Aorta (tissue), 5 donors: Measurements from ENCODE around the gene ARRDC4. TPM values are rescaled to one million over a fixed set of nuclear protein-coding genes. Genes with fewer than 3 reads are reported as not detected.

ENCODE experiments used
- ATAC-seq: fragments of 200-7000 bp; cut with Tn5 transposase; one replicate; pipeline ENCODE4 v1.9.1; 2022; ENCODE audit warnings: moderate library complexity; ENCODE audit not compliant: low FRiP score
- DNase-seq, 2 donors: peaks; one replicate each; pipeline ENCODE4 v3.0.0-alpha.2; 2020
- H3K27ac ChIP-seq, 2 donors: one replicate each; pipeline ENCODE4 v1.5.1; 2013; ENCODE audit warnings: low read length in 2 of 2, mild to moderate bottlenecking in 2 of 2, moderate library complexity in 2 of 2, control low read depth in 1 of 2, inconsistent platforms in 1 of 2, low read depth in 1 of 2
- H3K27me3 ChIP-seq, 2 donors: one replicate each; pipeline ENCODE4 v1.6.1; 2013; ENCODE audit warnings: control low read depth in 1 of 2, low read length in 1 of 2, mild to moderate bottlenecking in 1 of 2, moderate library complexity in 1 of 2; ENCODE audit not compliant: insufficient read depth in 2 of 2, control insufficient read depth in 1 of 2
- H3K36me3 ChIP-seq, 2 donors: one replicate each; pipeline ENCODE4 v1.6.1; 2013; ENCODE audit warnings: control low read depth in 1 of 2, low read length in 1 of 2, mild to moderate bottlenecking in 1 of 2; ENCODE audit not compliant: insufficient read depth in 2 of 2, control insufficient read depth in 1 of 2
- H3K4me1 ChIP-seq, 2 donors: one replicate each; pipeline ENCODE4 v1.6.1; 2013; ENCODE audit warnings: low read length in 2 of 2, control low read depth in 1 of 2, mild to moderate bottlenecking in 1 of 2, moderate library complexity in 1 of 2; ENCODE audit not compliant: insufficient read depth in 2 of 2, control insufficient read depth in 1 of 2
- H3K4me3 ChIP-seq, 2 donors: one replicate each; pipeline ENCODE4 v1.5.1; 2013; ENCODE audit warnings: low read length in 2 of 2, control low read depth in 1 of 2, mild to moderate bottlenecking in 1 of 2
- H3K9me3 ChIP-seq: one replicate; pipeline ENCODE4 v1.6.1; 2013; ENCODE audit warnings: mild to moderate bottlenecking, low read length; ENCODE audit not compliant: control insufficient read depth
- WGBS, 2 donors: extraction: QIAGEN DNeasy Blood & Tissue Kit; methylation state at CpG; one replicate each; pipeline ENCODE4 v1.1.7; 2013; 5-methylcytosine and 5-hydroxymethylcytosine counted together
- intact Hi-C, 2 donors: fragments of 100-400 bp; cut with DNase I; formaldehyde crosslinking; loops; one replicate each; pipeline versions ENCODE4 v1.14.2 to v1.15.0; 2022
- polyA plus RNA-seq, 2 donors: library from polyadenylated mRNA; stranded (reverse); fragments of 200-250 nt; gene quantifications; one replicate each; pipeline ENCODE4 v1.2.3, GENCODE V29; 2013
- total RNA-seq, 2 donors: library from RNA; stranded (reverse); fragmentation: NEBNext Ultra II Directional; extraction: Animal tissue kit (Norgen Biotek cat#: 25700); gene quantifications; one replicate each; pipeline ENCODE4 v1.2.1, GENCODE V29; 2021
- donor health status: healthy with polysubstance abuse.
- donor health status: Bipolar disorder and iron deficiency.
- donor health status: DM: no; HTN: no; CAD: no.
- donor health status: DM: no; HTN: no; CAD: no.
- donor health status: DM: yes; HTN: yes; CAD: no.

The ARRDC4 gene
- total and polyA plus RNA-seq, 4 donors = 3.1 to 27.2 (median 21.8) TPM

DNA sequence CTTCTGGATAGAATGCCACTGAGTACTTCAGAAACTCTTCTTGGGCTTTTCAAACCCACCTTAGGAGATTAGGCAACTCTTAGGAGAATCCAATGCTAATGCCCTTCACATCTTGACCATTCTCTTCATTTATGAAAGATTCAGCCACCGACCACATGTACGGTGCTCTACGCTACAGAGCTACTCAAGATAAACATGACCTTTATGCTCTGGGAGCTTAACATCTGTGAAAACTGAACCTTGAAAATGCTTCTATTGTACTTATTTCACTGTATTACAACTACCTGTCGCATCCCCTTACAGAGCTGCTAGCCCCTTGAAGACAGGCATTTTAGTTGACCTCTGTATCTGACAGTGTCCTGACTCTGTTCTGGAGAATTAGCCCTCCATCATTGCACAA is 19.5 kb upstream of the ARRDC4 start:
- intact Hi-C loops = no loop called here
- no peak for DNase-seq

DNA sequence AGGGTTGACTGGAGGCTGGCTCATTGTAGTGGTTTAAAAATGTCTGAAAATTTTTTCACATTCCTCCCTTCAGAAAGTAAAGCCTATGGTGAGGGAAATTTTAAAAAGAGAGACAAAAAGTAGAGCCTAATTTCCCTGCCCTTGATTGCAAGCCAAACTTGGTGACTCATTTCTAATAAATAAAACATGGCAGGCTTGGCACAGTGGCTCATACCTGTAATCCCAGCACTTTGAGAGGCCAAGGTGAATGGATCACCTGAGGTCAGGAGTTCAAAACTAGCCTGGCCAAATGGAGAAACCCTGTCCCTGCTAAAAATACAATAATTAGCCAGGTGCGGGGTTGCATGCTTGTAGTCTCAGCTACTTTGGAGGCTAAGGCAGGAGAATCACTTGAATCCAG is 18.9 kb upstream of the ARRDC4 start:
- H3K4me1 ChIP-seq = no peaks in the 10 kb centered on the region
- H3K27me3 ChIP-seq = no peaks in the 10 kb centered on the region
- intact Hi-C loops = no loop called here
- no peak overlapping the region for H3K27ac ChIP-seq
- 87 to 95% methylated on average over 1 of the region's 1 CpG for WGBS, 2 donors
- no peak overlapping the region for H3K4me3 ChIP-seq
- ATAC-seq = no peak
- no peaks in the 10 kb centered on the region for H3K36me3 ChIP-seq
- no peak for DNase-seq
- no peaks in the 10 kb centered on the region for H3K9me3 ChIP-seq

More for the DNA sequence above, 19.5 kb upstream of the ARRDC4 start:
- Histone ChIP-seq H3K9me3 (no peaks in the 10 kb centered on the region), H3K27ac (no peak overlapping the region), H3K4me3 (no peak overlapping the region), H3K36me3 (no peaks in the 10 kb centered on the region), H3K27me3 (no peaks in the 10 kb centered on the region), H3K4me1 (no peaks in the 10 kb centered on the region)
- no peak for ATAC-seq
- 68 to 78% methylated on average over 4 of the region's 4 CpGs for WGBS, 2 donors

DNA sequence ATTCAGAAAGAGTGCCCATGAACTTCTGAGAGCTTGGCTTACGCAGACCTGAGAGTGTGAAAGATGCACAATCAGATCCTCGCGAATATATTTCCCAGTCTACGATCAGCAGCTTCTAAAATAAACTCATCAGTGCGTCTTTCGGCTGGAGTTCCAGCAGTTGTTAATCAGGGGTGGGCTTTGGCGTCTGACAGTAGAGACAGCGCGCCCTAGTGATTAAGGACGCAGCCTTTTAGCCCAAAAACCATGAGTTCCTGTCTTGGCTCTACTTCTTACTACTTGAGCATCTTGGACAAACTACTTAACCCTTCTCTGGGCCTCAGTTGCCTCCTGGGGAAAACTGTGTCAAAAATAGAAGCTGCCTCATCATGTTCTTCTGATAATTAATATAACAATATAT is 15.8 kb upstream of the ARRDC4 start:
- WGBS, 2 donors = 47 to 55% methylated on average over 10 of the region's 10 CpGs
- Histone ChIP-seq H3K27me3 (no peaks in the 10 kb centered on the region), H3K4me3 (no peak overlapping the region), H3K4me1 (no peaks in the 10 kb centered on the region), H3K27ac (no peak overlapping the region), H3K9me3 (no peaks in the 10 kb centered on the region), H3K36me3 (no peaks in the 10 kb centered on the region)
- no peak for ATAC-seq
- no peak for DNase-seq
- intact Hi-C loops = no loop called here

GRCh38 chr15:97947465-97948260 is 12.8 kb upstream of the ARRDC4 start:
- Histone ChIP-seq H3K27ac (no peak overlapping the region), H3K27me3 (no peaks in the 10 kb centered on the region), H3K9me3 (no peaks in the 10 kb centered on the region), H3K4me1 (no peaks in the 10 kb centered on the region), H3K4me3 (no peak overlapping the region), H3K36me3 (no peaks in the 10 kb centered on the region)
- ATAC-seq (no peak), DNase-seq (no peak)
- intact Hi-C loops = no loop called here
- WGBS, 2 donors = 86 to 87% methylated on average over 14 of the region's 14 CpGs

DNA sequence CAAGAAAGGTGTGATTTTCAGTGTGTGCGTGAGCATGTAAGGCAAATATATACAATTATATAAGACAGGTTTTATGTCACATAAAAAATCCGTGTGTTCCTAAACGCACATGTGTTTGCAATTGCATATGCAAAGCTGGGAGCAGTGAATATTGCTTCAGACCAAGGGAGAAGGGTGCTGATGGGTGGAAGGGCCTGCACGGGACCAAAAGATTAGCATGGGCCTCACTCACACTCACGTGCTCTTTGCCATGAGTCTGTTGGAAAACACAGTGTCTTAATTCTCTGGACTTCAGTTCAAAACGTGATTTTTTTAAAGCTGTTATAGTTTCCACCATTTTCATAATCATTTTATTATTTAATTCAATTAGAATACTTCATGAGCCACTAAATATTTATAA is 7.2 kb upstream of the ARRDC4 start:
- no peak overlapping the region for H3K27ac ChIP-seq
- no peak for DNase-seq
- H3K4me3 ChIP-seq = no peak overlapping the region
- H3K27me3 ChIP-seq = no peaks in the 10 kb centered on the region
- no peaks in the 10 kb centered on the region for H3K9me3 ChIP-seq
- intact Hi-C loops = no loop called here
- H3K4me1 ChIP-seq = no peaks in the 10 kb centered on the region
- WGBS, 2 donors = 69 to 72% methylated on average over 6 of the region's 6 CpGs
- no peak for ATAC-seq
- no peaks in the 10 kb centered on the region for H3K36me3 ChIP-seq

GRCh38 chr15:97953748-97954147 is 6.8 kb upstream of the ARRDC4 start:
- ATAC-seq (no peak), DNase-seq (no peak)
- no peaks in the 10 kb centered on the region for H3K9me3 ChIP-seq
- no peak overlapping the region for H3K27ac ChIP-seq
- H3K4me3 ChIP-seq = no peak overlapping the region
- 87% methylated on average over 8 of the region's 8 CpGs for WGBS, 2 donors
- no peaks in the 10 kb centered on the region for H3K4me1 ChIP-seq
- H3K36me3 ChIP-seq = no peaks in the 10 kb centered on the region
- intact Hi-C loops = no loop called here
- H3K27me3 ChIP-seq = no peaks in the 10 kb centered on the region

- intact Hi-C loops = no loop called here
- no peaks in the 10 kb centered on the region for H3K4me1 ChIP-seq
- H3K9me3 ChIP-seq = no peaks in the 10 kb centered on the region
- no peak overlapping the region for H3K27ac ChIP-seq
- WGBS, 2 donors = 75% methylated on average over 2 of the region's 2 CpGs
- ATAC-seq = no peak
- no peaks in the 10 kb centered on the region for H3K36me3 ChIP-seq
- no peak for DNase-seq
- H3K27me3 ChIP-seq = no peaks in the 10 kb centered on the region
- H3K4me3 ChIP-seq = no peak overlapping the region
These were observed 5.5 kb upstream of the ARRDC4 start for GRCh38 chr15:97955035-97955434.

DNA sequence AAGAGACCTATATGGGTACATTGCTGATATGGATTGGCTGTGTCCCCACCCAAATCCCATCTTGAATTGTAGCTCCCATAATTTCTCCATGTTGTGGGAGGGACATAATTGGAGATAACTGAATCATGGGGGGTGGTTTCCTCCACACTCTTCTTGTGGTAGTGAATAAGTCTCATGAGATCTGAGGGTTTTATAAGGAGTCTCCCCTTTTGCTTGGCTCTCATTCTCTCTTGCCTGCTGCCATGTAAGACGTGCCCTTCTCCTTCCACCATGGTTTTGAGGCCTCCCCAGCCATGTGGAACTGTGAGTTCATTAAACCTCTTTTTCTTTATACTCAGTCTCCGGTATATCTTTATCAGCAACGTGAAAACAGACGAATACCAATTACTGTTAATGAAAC is 5.0 kb upstream of the ARRDC4 start:
- Histone ChIP-seq H3K4me1 (no peaks in the 10 kb centered on the region), H3K27me3 (no peaks in the 10 kb centered on the region), H3K36me3 (no peaks in the 10 kb centered on the region), H3K9me3 (no peaks in the 10 kb centered on the region), H3K4me3 (no peak overlapping the region), H3K27ac (no peak overlapping the region)
- WGBS, 2 donors = 86 to 87% methylated on average over 4 of the region's 4 CpGs
- DNase-seq = no peak
- intact Hi-C loops = no loop called here
- ATAC-seq = no peak

DNA sequence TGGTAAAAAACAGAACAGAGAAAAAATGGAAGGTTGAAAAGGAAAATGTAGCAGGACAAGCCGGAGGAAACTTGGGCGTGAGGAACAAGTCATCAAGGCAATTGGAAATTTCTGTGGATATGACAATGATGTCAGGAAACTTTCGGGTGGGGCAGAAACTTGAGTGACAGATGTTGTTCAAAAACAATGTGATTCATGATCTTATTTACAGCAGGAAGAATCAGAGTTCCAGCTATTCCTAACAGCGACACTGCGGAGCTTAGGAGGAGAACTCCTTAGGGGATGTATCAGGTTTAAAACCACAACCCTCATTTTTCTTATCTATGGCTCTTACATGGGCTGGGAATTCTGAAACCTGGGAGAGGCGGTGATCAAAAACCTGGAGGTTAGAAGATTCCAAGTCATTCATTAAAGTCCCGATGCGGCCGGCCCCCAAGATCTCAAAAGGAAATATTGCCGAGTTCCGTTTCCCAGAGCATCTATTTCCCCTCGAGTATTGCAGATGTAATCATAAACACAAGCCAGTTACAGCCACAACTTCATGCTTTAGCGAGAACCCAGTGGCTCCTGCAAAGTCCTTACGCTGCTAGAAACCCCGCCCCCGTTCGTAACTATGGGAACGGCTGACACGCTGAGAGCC is 659 bp upstream of the ARRDC4 start:
- H3K4me3 ChIP-seq = peak overlapping the region in 1 of 2 donors; percentile 32
- ATAC-seq = no peak
- H3K36me3 ChIP-seq = no peaks in the 10 kb centered on the region
- H3K27me3 ChIP-seq = no peaks in the 10 kb centered on the region
- peaks cover 4% of the 10 kb centered on the region in 2 donors for H3K4me1 ChIP-seq
- no peak overlapping the region for H3K27ac ChIP-seq
- DNase-seq = no peak
- intact Hi-C loops = loop anchor here (10.0 kb wide), 3 partner anchors 65 to 465 kb away; no protein-coding TSS in a partner anchor
- no peaks in the 10 kb centered on the region for H3K9me3 ChIP-seq
- 5 to 6% methylated on average over 19 of the region's 19 CpGs for WGBS, 2 donors
